Measurements from ENCODE around the gene FAM107B.
A peak's percentile ranks its signal among the peaks of the same experiment; 100 is the strongest.

Gene FAM107B

DNA sequence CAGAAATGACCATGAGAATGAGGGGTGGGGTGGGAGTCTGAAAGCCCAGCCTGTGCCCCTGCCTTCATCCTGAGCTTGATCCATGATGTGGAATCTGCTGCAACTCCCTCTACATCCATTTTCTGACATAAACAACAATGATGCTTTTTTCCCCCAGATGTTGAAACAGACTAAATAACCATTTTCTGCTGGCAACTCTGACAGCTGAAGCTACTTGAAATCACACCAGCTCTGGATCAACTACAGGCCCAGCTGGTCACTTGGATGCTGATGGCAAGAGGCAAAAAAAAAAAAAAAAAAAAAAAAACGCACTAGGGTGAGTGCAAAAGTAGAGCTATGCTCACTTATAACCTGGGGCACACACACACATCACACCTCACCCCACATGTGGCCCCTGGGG is 74.2 kb downstream of the FAM107B start (continued):
- TF ChIP-seq, protein P1, sequence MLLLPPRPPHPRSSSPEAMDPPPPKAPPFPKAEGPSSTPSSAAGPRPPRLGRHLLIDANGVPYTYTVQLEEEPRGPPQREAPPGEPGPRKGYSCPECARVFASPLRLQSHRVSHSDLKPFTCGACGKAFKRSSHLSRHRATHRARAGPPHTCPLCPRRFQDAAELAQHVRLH (tag by site-specific recombination; IDR thresholded peaks at IDR 0.05) = no peak
- no peak for TF ChIP-seq ZNF776 (tag by site-specific recombination; IDR thresholded peaks at IDR 0.05; ENCODE audit: borderline replicate concordance)

DNA sequence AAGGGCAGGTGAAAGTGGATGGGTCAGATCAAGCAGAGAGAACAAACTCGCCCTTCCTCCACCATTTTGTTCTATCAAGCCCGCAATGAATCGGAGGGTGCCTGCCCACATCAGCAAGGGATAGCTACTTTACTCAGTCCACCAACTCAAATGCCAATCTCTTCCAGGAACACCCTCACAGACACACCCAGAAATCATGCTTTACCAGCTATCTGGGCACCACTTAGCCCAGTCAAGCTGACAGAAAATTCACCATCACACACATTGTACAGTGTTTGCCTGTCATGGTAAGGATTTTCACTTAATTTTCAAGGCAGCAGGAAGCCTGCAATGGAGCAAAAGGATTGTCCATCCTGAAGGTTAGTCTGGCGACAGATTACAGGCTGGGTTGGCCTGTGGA is 75.2 kb downstream of the FAM107B start:
- Histone ChIP-seq H3K4me3 (ENCODE audit: low read depth, low read length) (no peak overlapping the region), H3K27ac (ENCODE audit: extremely low read depth, low read depth, low read length) (no peak overlapping the region), H3K4me1 (ENCODE audit: control insufficient read depth, insufficient read depth, low read length) (no peaks in the 10 kb centered on the region), H3K9me3 (ENCODE audit: control insufficient read depth, insufficient read depth, low read depth, low read length) (no peaks in the 10 kb centered on the region), H3K36me3 (ENCODE audit: control insufficient read depth in 2 of 2, insufficient read depth in 1 of 2, low read length in 2 of 2) (no peaks in the 10 kb centered on the region)
- no peak for TF ChIP-seq FEZF1 (tag by site-specific recombination; IDR thresholded peaks at IDR 0.05)
- TF ChIP-seq ZNF146 (tag by site-specific recombination; IDR thresholded peaks at IDR 0.05) = no peak
- TF ChIP-seq, protein P2, sequence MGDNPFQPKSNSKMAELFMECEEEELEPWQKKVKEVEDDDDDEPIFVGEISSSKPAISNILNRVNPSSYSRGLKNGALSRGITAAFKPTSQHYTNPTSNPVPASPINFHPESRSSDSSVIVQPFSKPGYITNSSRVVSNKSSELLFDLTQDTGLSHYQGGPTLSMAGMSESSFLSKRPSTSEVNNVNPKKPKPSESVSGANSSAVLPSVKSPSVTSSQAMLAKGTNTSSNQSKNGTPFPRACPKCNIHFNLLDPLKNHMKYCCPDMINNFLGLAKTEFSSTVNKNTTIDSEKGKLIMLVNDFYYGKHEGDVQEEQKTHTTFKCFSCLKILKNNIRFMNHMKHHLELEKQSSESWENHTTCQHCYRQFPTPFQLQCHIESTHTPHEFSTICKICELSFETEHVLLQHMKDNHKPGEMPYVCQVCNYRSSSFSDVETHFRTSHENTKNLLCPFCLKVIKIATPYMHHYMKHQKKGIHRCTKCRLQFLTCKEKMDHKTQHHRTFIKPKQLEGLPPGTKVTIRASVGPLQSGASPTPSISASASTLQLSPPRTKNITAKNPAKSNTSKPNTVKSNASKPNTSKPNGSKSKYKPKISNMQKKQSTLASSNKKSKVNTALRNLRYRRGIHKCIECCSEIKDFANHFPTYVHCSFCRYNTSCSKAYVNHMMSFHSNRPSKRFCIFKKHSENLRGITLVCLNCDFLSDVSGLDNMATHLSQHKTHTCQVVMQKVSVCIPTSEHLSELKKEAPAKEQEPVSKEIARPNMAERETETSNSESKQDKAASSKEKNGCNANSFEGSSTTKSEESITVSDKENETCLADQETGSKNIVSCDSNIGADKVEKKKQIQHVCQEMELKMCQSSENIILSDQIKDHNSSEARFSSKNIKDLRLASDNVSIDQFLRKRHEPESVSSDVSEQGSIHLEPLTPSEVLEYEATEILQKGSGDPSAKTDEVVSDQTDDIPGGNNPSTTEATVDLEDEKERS (tag by site-specific recombination; IDR thresholded peaks at IDR 0.05) = no peak
- no peak for TF ChIP-seq ZSCAN30 (tag by site-specific recombination; IDR thresholded peaks at IDR 0.05)
- peak; percentile 94 for TF ChIP-seq ZNF416 (tag by site-specific recombination; IDR thresholded peaks at IDR 0.05)
- TF ChIP-seq, protein P3, sequence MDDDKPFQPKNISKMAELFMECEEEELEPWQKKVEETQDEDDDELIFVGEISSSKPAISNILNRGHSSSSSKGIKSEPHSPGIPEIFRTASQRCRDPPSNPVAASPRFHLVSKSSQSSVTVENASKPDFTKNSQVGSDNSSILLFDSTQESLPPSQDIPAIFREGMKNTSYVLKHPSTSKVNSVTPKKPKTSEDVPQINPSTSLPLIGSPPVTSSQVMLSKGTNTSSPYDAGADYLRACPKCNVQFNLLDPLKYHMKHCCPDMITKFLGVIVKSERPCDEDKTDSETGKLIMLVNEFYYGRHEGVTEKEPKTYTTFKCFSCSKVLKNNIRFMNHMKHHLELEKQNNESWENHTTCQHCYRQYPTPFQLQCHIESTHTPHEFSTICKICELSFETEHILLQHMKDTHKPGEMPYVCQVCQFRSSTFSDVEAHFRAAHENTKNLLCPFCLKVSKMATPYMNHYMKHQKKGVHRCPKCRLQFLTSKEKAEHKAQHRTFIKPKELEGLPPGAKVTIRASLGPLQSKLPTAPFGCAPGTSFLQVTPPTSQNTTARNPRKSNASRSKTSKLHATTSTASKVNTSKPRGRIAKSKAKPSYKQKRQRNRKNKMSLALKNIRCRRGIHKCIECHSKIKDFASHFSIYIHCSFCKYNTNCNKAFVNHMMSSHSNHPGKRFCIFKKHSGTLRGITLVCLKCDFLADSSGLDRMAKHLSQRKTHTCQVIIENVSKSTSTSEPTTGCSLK (tag by site-specific recombination; IDR thresholded peaks at IDR 0.05) = no peak
- ChIA-PET CTCF (no interaction called here), POLR2A (no interaction called here)

DNA sequence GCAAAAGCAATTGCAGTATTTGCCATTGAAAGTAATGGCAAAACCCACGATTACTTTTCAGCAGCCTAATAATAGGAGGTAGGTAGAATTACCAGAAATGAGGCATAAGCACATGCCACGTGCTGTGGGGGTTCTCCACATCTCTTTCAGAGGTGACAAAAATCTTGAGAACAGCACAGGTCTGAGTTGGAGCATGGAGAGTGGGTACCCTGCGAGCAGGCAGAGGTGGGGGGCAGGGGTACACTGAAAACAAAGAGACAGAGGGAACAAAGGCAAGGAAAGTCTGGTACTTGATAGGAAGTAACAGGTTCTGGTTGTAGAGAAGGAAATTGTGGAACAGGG is 75.9 kb downstream of the FAM107B start:
- Histone ChIP-seq H3K4me1 (ENCODE audit: control insufficient read depth, insufficient read depth, low read length) (no peaks in the 10 kb centered on the region), H3K27ac (ENCODE audit: extremely low read depth, low read depth, low read length) (no peak overlapping the region), H3K4me3 (ENCODE audit: low read depth, low read length) (no peak overlapping the region), H3K36me3 (ENCODE audit: control insufficient read depth in 2 of 2, insufficient read depth in 1 of 2, low read length in 2 of 2) (no peaks in the 10 kb centered on the region), H3K9me3 (ENCODE audit: control insufficient read depth, insufficient read depth, low read depth, low read length) (no peaks in the 10 kb centered on the region)
- CTCF ChIA-PET = no interaction called here
- TF ChIP-seq ZNF514 (tag by site-specific recombination; IDR thresholded peaks at IDR 0.05) (no peak), ZNF530 (tag by site-specific recombination; IDR thresholded peaks at IDR 0.05; ENCODE audit: low read depth) (no peak), ZNF404 (tag by site-specific recombination; IDR thresholded peaks at IDR 0.05) (no peak), ZNF133 (tag by site-specific recombination; IDR thresholded peaks at IDR 0.05) (no peak)
- TF ChIP-seq, protein P4, sequence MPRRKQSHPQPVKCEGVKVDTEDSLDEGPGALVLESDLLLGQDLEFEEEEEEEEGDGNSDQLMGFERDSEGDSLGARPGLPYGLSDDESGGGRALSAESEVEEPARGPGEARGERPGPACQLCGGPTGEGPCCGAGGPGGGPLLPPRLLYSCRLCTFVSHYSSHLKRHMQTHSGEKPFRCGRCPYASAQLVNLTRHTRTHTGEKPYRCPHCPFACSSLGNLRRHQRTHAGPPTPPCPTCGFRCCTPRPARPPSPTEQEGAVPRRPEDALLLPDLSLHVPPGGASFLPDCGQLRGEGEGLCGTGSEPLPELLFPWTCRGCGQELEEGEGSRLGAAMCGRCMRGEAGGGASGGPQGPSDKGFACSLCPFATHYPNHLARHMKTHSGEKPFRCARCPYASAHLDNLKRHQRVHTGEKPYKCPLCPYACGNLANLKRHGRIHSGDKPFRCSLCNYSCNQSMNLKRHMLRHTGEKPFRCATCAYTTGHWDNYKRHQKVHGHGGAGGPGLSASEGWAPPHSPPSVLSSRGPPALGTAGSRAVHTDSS (tag by site-specific recombination; IDR thresholded peaks at IDR 0.05) = no peak
- POLR2A ChIA-PET = no interaction called here

Data from HEK293 (cell line).